Ovary (tissue), 3 donors: ENCODE measurements around the gene TLX2.

ENCODE experiments used
- CTCF ChIP-seq, 3 donors: fragments of 450-650 bp in 2 of 3; fragments of 200-600 bp in 1 of 3; IDR thresholded peaks; one replicate each; pipeline versions ENCODE4 v1.5.1 to v1.8.0; 2016 to 2022; ENCODE audit warnings: antibody characterized with exemption in 3 of 3, mild to moderate bottlenecking in 1 of 3
- EP300 ChIP-seq: sonication (generic); formaldehyde crosslinking; IDR thresholded peaks from one replicate; pipeline ENCODE4 v1.6.1; 2017; ENCODE audit warnings: antibody characterized with exemption
- POLR2A ChIP-seq: fragments of 450-650 bp; IDR thresholded peaks from one replicate; pipeline ENCODE4 v1.6.1; 2017; ENCODE audit warnings: antibody characterized with exemption, mild to moderate bottlenecking, moderate library complexity
- donor health status: DM: no; HTN: no; CAD: no.

- TF ChIP-seq CTCF (IDR thresholded peaks at IDR 0.05) (no peak), POLR2A (no peak), EP300 (no peak)
Observed at GRCh38 chr2:74524955-74525716, 10.9 kb downstream of the TLX2 start.
